Fibroblast of skin of right biceps (primary cell): ENCODE measurements around the gene TMC6.
"Not testable (repeated sequence)": the region's sequence is repeated elsewhere in the genome, so short reads cannot be mapped to it uniquely, and the experiment has no call there.

Experiments used
- DNase-seq: peaks from one replicate; pipeline ENCODE4 v3.0.0-alpha.2; 2013

Gene TMC6

GRCh38 chr17:78154903-78155811 lies 26.6 kb upstream of the TMC6 start:
- no peak for DNase-seq

GRCh38 chr17:78151514-78152008 lies 23.0 kb upstream of the TMC6 start:
- peak; percentile 75 for DNase-seq

DNA sequence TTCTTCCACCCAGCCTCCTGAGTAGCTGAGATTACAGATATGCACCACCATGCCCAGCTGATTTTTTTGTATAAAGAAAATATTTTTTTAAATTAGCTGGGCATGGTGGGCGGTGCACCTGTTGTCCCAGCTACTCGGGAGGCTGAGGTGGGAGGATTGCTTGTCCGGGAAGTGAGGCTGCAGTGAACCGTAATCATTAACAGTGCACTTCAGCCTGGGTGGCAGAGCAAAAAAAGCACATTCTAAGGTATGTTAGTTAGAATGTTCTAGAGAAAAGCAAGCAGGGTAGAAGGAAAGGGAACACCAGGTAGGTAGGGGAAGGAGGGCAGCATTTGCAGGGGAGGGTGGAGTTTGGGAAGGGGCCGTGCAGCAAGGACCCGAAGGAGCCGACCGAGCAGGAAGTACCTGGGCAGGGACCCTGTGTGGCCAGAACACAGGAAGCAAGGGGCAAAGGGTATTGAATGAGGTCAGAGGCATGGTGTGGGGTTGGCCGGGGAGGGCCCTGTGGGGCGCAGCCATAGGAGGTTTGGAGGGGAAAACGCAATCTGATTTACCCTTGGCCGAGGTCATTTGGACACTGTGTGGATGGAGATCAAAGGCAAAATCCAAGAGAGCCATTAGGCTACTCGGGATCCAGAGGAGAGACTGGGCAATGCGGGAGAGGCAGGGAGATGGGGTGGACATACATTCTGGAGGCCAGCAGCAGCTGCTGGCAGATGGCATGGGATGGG lies 19.9 kb upstream of the TMC6 start:
- no peak for DNase-seq

GRCh38 chr17:78147315-78147998 lies 18.9 kb upstream of the TMC6 start:
- no peak for DNase-seq

- no peak for DNase-seq
Observed at GRCh38 chr17:78146881-78147280, 18.3 kb upstream of the TMC6 start.

DNA sequence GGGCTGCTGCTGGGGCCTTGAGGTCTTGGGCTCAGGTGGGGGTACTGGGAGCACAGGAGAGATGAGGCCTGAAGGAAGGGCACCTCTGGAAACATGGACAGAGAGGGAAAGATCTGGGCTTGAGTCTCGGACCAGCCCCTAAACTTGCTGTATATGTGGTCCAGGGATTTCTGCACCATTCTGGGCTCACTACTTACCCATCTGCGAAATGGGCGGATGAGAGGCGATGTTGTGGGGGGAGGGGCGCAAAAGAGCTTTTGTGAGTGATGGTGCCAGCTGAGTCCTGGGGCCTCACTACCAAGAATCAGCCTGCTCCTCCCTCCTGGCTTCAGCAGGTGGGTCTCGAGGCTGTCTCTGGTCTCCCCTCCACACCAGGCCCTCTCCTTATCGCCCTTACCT lies 17.9 kb upstream of the TMC6 start:
- no peak for DNase-seq

DNA sequence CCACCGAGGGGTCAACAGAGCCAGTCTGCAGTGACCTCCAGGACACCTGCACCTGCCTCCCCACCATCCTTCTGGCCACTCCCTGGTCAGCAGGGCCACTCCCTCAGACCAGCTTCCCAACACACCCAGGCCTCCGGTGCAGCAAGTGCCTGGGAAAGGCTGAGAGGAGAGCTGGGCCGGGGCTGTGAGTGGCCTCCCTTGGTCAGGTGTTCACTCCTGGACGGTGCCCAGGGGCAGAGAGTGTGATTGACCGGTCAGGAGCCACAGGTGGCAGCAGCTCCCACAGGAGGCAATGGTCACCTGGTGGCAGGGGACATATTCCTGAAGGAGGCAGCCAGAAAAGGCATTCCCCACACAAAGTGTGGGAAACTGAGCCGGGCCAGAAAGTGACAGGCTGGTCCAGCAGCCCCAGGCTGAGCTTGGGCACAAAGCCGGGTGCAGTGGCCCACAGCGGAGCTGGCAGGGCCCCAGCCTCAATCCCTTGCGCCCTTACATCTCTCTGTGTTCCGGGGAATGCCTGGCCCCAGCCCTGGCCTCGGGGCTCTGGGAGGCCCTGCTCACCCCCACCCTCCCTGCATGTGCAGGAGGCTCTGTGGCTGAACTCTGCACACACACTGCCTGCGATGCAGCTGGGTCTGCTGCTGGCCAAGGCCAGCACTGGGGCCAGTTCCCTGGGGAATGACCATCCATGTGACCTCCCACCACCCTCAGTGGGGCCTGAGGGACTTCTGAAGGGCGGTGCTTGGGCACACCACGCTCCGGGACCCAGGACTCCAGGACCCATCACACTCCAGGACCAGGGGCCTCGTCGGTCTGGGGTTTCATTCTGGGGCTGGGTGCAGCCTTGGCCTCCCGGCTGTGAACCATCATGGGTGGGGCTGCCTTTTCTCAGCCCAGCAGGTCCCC lies 16.4 kb upstream of the TMC6 start:
- DNase-seq, result no peak

DNA sequence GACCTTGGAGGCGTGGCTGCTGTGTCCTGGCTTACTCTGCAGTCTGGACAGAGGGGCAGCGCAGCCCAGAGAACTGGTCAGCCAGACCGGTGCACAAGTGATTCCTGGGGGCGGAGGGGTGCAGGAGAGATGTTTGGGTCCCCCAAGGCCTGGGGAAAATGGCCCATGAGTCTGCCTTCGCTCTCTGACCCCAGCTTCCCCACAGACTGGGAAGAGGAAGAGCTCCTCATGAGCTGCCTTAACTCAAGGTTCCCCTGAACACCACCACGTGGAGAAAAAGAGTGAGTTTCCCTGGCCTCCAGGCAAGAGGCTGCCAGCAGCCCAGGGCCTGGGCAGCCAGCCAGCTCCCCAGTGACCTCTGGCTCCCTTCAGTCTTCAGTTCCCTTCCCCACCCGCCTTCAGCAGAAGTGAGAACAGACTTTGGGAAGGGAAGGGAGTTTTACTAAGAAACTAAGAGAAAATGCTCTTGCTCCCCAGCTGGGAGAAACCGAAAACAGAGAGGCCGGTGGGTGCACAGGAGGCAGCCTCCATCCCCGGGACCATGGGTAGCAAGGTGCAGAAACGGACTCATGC lies 15.7 kb upstream of the TMC6 start:
- peak; percentile 55 for DNase-seq

GRCh38 chr17:78143214-78144146 lies 14.9 kb upstream of the TMC6 start:
- DNase-seq, result no peak

DNA sequence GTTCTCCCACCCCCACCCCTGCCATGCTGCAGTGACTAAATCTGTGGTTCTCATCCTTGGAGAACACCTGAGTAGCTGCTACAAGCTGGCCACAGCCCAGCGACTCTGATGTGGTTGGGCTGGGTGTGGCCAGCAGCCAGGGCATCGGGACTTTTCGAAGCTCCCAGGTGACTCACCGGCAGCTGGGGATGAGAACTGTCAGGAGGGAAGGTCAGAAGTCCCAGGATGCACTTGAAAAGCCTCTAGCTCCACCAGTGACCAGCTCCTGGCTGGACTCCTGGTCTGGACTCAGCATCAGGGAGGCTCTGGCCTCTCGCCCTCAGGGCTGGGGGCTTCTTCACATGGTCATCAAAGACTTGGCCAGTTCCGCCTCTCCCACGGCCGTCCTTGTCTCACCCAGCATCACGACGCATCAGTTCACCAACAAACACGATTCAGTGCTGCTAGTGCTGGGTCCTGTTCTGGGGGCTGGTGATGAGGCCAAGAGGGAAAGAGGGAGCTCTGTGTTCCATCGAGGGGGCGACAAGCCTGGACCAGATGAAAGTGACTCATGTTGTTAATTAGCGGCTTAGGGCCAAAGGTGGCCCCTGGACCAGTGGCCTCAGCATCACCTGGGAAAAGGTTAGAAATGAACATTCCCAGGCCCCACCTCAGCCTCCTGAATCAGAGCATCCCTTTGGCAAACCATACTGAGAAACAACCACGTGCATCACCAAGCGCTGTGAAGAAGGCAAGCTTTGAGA lies 13.7 kb upstream of the TMC6 start:
- DNase-seq, result peak; percentile 46

DNA sequence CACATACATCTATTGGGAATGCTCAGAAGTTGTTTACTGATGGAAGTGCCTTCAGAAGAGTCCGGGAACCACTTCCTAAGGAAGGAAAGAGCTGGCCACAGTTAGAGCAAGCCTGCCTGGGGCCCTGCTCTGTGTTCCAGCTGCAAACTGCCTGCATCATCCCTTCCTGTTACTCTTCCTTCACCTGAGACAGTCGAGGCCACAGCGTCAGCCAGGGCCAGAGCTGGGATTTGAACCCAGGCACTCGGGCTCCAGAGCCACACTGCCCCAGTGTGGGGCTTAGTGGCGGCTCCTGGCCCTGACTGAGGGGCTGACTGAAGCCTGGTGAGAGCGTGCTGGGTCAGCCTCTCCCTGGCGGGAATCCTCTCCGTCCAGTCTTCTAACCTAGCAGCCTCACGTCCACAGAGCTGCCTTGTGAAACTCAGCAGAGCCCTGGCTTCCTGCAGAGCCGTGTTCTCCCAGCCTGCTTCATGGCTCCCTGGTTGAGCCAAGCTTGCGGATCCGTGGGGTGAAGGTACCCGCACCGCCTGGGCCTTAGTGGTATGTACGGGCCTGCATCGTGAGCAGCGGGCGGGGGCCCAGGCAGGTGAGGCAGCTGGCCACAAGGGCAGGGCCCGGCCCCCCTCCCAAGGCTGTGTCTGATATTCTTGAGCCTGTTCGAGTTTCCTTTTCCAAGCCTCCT lies 13.0 kb upstream of the TMC6 start:
- DNase-seq, result no peak

GRCh38 chr17:78140169-78141051 lies 11.9 kb upstream of the TMC6 start:
- peak; percentile 79 for DNase-seq

DNA sequence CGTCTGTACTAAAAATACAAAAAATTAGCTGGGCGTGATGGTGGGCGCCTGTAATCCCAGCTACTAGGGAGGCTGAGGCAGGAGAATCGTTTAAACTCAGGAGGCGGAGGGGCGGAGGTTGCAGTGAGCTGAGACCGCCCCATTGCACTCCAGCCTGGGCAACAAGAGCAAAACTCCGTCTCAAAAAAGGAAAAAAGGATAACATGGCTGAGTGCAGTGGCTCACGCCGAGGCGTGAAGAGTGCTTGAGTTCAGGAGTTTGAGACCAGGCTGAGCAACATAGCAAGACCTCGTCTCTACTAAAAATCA lies 11.3 kb upstream of the TMC6 start:
- not testable (repeated sequence) for DNase-seq

- no peak for DNase-seq
Observed at GRCh38 chr17:78138204-78139060, 9.9 kb upstream of the TMC6 start.

- DNase-seq, result no peak
Observed at GRCh38 chr17:78137392-78138203, 9.0 kb upstream of the TMC6 start.

DNA sequence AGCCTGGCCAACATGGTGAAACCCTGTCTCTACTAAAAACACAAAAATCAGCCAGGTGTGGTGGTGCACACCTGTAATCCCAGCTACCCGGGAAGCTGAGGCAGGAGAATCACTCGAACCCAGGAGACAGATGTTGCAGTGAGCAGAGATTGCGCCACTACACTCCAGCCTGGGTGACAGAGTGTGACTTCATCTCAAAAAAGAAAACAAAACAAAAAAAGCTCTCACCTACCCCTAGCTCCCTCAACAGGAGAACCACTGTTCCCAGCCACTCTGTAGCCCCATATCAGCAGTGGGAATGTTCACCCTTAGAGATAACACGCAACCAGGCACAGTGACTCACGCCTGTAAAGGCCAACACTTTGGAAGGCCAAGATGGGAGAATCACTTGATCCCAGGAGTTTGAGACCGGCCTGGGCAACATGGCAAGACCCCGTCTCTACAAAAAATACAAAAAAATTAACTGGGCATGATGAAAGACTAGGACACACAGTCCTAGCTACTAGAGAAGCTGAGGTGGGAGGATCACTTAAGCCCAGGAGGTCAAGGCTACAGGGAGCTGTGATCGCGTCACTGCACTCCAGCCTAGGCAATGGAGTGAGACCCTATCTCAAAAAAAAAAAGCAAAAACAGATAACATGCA lies 7.4 kb upstream of the TMC6 start:
- no peak for DNase-seq
